Cardiac fibroblast (primary cell): ENCODE measurements around the gene NPY2R.
A peak's percentile ranks its signal among the peaks of the same experiment; 100 is the strongest.

ENCODE experiments used
- DNase-seq, 2 donors: peaks; one replicate each; pipeline versions ENCODE4 v3.0.0 to v3.0.0-alpha.2; 2010; ENCODE audit warnings: low read depth in 2 of 2
- H3K4me3 ChIP-seq, 2 donors: replicated peaks in 1 of 2; 1 replicate in 1 of 2; 2 replicates in 1 of 2; pipeline ENCODE4 v1.5.1; 2011; ENCODE audit warnings: low read depth in 2 of 2, low read length in 2 of 2, mild to moderate bottlenecking in 2 of 2, moderate library complexity in 1 of 2
- TF ChIP-seq, protein P1 (sequence below): IDR thresholded peaks from one replicate; pipeline ENCODE4 v1.5.1; 2011; ENCODE audit warnings: low read depth, mild to moderate bottlenecking, low read length, inconsistent platforms

The NPY2R gene

GRCh38 chr4:155228713-155229112 is 20.3 kb downstream of the NPY2R start:
- no peak for DNase-seq
- TF ChIP-seq, protein P1, sequence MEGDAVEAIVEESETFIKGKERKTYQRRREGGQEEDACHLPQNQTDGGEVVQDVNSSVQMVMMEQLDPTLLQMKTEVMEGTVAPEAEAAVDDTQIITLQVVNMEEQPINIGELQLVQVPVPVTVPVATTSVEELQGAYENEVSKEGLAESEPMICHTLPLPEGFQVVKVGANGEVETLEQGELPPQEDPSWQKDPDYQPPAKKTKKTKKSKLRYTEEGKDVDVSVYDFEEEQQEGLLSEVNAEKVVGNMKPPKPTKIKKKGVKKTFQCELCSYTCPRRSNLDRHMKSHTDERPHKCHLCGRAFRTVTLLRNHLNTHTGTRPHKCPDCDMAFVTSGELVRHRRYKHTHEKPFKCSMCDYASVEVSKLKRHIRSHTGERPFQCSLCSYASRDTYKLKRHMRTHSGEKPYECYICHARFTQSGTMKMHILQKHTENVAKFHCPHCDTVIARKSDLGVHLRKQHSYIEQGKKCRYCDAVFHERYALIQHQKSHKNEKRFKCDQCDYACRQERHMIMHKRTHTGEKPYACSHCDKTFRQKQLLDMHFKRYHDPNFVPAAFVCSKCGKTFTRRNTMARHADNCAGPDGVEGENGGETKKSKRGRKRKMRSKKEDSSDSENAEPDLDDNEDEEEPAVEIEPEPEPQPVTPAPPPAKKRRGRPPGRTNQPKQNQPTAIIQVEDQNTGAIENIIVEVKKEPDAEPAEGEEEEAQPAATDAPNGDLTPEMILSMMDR, result no peak
- no peak overlapping the region for H3K4me3 ChIP-seq

GRCh38 chr4:155232432-155232831 is 24.0 kb downstream of the NPY2R start:
- no peak for DNase-seq
- no peak overlapping the region for H3K4me3 ChIP-seq
- TF ChIP-seq, protein P1, result no peak

DNA sequence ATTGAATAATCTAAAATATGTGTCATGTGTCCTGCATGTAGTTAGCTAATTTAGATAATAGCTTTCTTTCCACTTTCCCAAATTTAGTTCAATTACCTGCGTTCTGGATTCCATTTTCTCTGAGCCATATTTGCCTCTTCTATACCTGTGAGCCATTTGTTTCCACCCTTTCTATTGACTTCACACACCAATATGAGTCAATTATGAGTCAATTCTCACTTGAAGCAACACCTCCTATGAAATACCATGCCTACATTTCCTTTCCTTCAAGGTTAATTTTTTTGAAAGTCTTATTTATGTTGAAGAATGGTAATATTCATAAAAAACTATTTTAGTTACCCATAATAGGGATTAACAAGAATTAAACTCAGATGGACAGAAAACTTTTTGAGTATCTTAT is 25.8 kb downstream of the NPY2R start:
- TF ChIP-seq, protein P1, result no peak
- H3K4me3 ChIP-seq, result no peak overlapping the region
- DNase-seq, result no peak

DNA sequence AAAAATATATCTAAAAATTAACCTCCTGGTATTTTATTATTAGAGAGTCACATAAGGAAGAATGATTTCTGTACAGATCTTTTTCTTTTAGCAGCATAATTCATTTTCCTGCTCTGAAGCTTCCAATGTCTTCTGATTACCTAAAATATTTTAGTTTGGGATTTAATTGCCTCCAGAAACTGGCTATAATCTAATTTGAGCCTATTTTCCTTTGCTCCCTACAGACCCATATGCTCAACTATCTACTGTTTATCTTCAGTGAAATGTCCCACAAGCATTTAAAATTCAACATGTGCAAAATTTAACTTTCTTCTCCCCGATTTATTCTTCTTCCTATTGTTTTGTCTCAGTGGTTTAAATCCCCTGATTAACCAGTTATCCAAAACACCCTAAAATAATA is 29.1 kb downstream of the NPY2R start:
- TF ChIP-seq, protein P1, result no peak
- H3K4me3 ChIP-seq, result no peak overlapping the region
- no peak for DNase-seq

GRCh38 chr4:155241225-155241624 is 32.8 kb downstream of the NPY2R start:
- DNase-seq, result no peak
- no peak overlapping the region for H3K4me3 ChIP-seq
- TF ChIP-seq, protein P1, result no peak

DNA sequence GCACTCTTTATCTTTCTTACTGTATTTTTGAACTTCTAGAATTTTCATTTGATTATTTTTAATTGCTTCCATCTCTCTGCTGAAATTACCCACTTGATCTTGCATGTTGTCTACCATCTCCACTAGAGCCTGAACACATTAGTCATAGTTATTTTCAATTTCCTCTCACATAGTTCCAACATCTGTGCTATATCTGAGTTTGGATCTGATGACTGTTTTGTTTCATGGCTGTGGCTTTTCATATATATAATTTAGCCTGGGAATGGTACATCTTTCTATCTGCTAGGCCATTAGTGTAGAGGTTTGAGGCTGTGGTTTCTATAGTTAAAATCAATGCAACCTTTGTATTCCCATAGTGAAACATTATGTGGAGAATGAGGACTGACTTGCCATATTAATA is 33.2 kb downstream of the NPY2R start:
- peak in 1 of 2 donors; percentile 18 for DNase-seq
- TF ChIP-seq, protein P1, result no peak
- no peak overlapping the region for H3K4me3 ChIP-seq

DNA sequence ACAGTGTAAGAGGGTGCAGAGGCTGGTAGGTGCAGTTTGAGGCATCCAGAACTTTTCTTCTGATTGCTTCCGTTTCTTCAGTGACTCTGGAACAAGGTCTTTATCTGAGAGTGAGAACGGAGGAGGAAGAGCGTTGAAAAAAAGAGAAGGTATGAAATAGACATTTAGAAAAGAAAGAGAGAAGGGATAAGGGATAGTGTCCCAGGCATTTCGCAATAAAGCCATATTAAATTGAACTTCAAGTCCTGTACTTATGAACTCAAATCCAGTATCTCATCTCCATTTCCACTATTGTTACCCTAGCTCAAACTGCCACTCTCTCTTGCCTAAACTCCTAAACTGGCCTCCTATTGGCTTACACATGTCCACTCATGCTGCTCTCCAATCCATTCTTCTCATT is 36.7 kb downstream of the NPY2R start:
- no peak for DNase-seq
- no peak overlapping the region for H3K4me3 ChIP-seq
- TF ChIP-seq, protein P1, result no peak
